GM23338 (cell line): Measurements from ENCODE around the gene RAD51B. TPM values are rescaled to one million over a fixed set of nuclear protein-coding genes. Genes with fewer than 3 reads are reported as not detected.

Experiments used
- ATAC-seq: fragments of 200-7000 bp; cut with Tn5 transposase; 3 replicates; pipeline ENCODE4 v1.9.1; 2020
- DNase-seq: peaks from one replicate; pipeline ENCODE4 v3.0.0-alpha.2; 2015; ENCODE audit warnings: low spot score
- H2AFZ ChIP-seq: fragments of 200-600 bp; sonication (generic); 2 replicates; pipeline ENCODE4 v1.8.0; 2016; ENCODE audit warnings: antibody characterized with exemption, mild to moderate bottlenecking, moderate library complexity
- H3F3A ChIP-seq: fragments of 200-600 bp; sonication (generic); replicated peaks from 2 replicates; pipeline ENCODE4 v1.8.0; 2017; ENCODE audit warnings: antibody characterized with exemption, mixed run types, low read depth
- H3K27ac ChIP-seq: fragments of 200-600 bp; sonication (generic); 2 replicates; pipeline ENCODE4 v1.6.1; 2016; ENCODE audit warnings: low read depth
- H3K27me3 ChIP-seq: fragments of 200-600 bp; sonication (generic); 2 replicates; pipeline ENCODE4 v1.8.0; 2016; ENCODE audit warnings: mild to moderate bottlenecking, mixed run types, moderate library complexity; ENCODE audit not compliant: insufficient read depth
- H3K36me3 ChIP-seq: fragments of 200-600 bp; sonication (generic); 2 replicates; pipeline ENCODE4 v1.8.0; 2016; ENCODE audit warnings: mild to moderate bottlenecking; ENCODE audit not compliant: insufficient read depth
- H3K4me1 ChIP-seq: fragments of 200-600 bp; sonication (generic); 2 replicates; pipeline ENCODE4 v1.8.0; 2016; ENCODE audit warnings: mild to moderate bottlenecking, moderate library complexity; ENCODE audit not compliant: insufficient read depth
- H3K4me2 ChIP-seq: fragments of 200-600 bp; sonication (generic); 2 replicates; pipeline ENCODE4 v1.7.1; 2017; ENCODE audit warnings: mixed run types
- H3K4me3 ChIP-seq: fragments of 200-600 bp; sonication (generic); 2 replicates; pipeline ENCODE4 v1.6.1; 2016; ENCODE audit warnings: mixed run types
- H3K79me2 ChIP-seq: fragments of 200-600 bp; sonication (generic); replicated peaks from 2 replicates; pipeline ENCODE4 v1.8.0; 2017; ENCODE audit warnings: mild to moderate bottlenecking; ENCODE audit not compliant: insufficient read depth
- H3K9me2 ChIP-seq: fragments of 200-600 bp; sonication (generic); 2 replicates; pipeline ENCODE4 v1.8.0; 2017; ENCODE audit not compliant: insufficient read depth
- H4K20me1 ChIP-seq: fragments of 200-600 bp; sonication (generic); replicated peaks from 2 replicates; pipeline ENCODE4 v1.8.0; 2017; ENCODE audit warnings: mild to moderate bottlenecking; ENCODE audit not compliant: insufficient read depth
- H3K27ac Mint-ChIP-seq: 2 replicates; pipeline ENCODE4 v1.8.0; 2020; ENCODE audit warnings: inconsistent platforms, mild to moderate bottlenecking, moderate library complexity, mixed read lengths
- H3K27me3 Mint-ChIP-seq: 3 replicates; pipeline ENCODE4 v1.8.0; 2022; ENCODE audit warnings: low read depth, mild to moderate bottlenecking, moderate library complexity, mixed read lengths, inconsistent platforms; ENCODE audit not compliant: insufficient read depth, poor library complexity
- H3K36me3 Mint-ChIP-seq: 3 replicates; pipeline ENCODE4 v1.8.0; 2021; ENCODE audit warnings: low read depth, mild to moderate bottlenecking, inconsistent platforms, moderate library complexity, mixed read lengths
- H3K4me1 Mint-ChIP-seq: 3 replicates; pipeline ENCODE4 v1.8.0; 2020; ENCODE audit warnings: mild to moderate bottlenecking, inconsistent platforms, mixed read lengths
- H3K4me3 Mint-ChIP-seq: 3 replicates; pipeline ENCODE4 v1.8.0; 2021; ENCODE audit warnings: moderate library complexity, mild to moderate bottlenecking, inconsistent platforms, mixed read lengths
- H3K9me3 Mint-ChIP-seq: 3 replicates; pipeline ENCODE4 v1.8.0; 2020; ENCODE audit warnings: moderate library complexity, mild to moderate bottlenecking, inconsistent platforms, mixed read lengths
- CREB1 ChIP-seq: fragments of 250-450 bp; sonication (Bioruptor Pico); IDR thresholded peaks from 2 replicates; pipeline ENCODE4 v1.5.0; 2020; ENCODE audit warnings: low read depth, mild to moderate bottlenecking, moderate library complexity
- CTCF ChIP-seq, 2 experiments: fragments of 200-600 bp in 1 of 2; sonication (generic) in 1 of 2; conservative IDR thresholded peaks; 2 replicates each; pipeline versions ENCODE4 v1.5.1 to v1.6.1; 2016 to 2017; ENCODE audit warnings: antibody characterized with exemption in 2 of 2, low read depth in 2 of 2, mild to moderate bottlenecking in 2 of 2, moderate library complexity in 1 of 2
- ETS1 ChIP-seq: IDR thresholded peaks from 2 replicates; pipeline ENCODE4 v1.6.1; 2016; ENCODE audit warnings: antibody characterized with exemption
- EZH2 ChIP-seq: fragments of 200-600 bp; sonication (generic); IDR thresholded peaks from one replicate; pipeline ENCODE4 v1.8.0; 2017; ENCODE audit warnings: antibody characterized with exemption, mild to moderate bottlenecking, low read depth; ENCODE audit not compliant: unreplicated experiment
- EZH2phosphoT487 ChIP-seq: fragments of 200-600 bp; sonication (generic); IDR thresholded peaks from one replicate; pipeline ENCODE4 v1.8.1; 2018; ENCODE audit warnings: antibody characterized with exemption; ENCODE audit not compliant: unreplicated experiment
- JUNB ChIP-seq: IDR thresholded peaks from one replicate; pipeline ENCODE4 v1.6.1; 2016; ENCODE audit warnings: antibody characterized with exemption; ENCODE audit not compliant: unreplicated experiment
- NANOG ChIP-seq: IDR thresholded peaks from 2 replicates; pipeline ENCODE4 v1.6.1; 2016; ENCODE audit warnings: antibody characterized with exemption, borderline replicate concordance
- POLR2AphosphoS5 ChIP-seq: IDR thresholded peaks from 2 replicates; pipeline ENCODE4 v1.6.1; 2016; ENCODE audit warnings: antibody characterized with exemption, low read depth
- REST ChIP-seq: IDR thresholded peaks from one replicate; pipeline ENCODE4 v1.6.1; 2018; ENCODE audit warnings: antibody characterized with exemption; ENCODE audit not compliant: unreplicated experiment
- STAT1 ChIP-seq: IDR thresholded peaks from one replicate; pipeline ENCODE4 v1.6.1; 2016; ENCODE audit warnings: antibody characterized with exemption; ENCODE audit not compliant: unreplicated experiment
- ZNF114 ChIP-seq: fragments of 250-450 bp; sonication (Bioruptor Pico); IDR thresholded peaks from 2 replicates; pipeline ENCODE4 v1.5.0; 2020; ENCODE audit warnings: mild to moderate bottlenecking, moderate library complexity
- ZNF331 ChIP-seq: fragments of 250-450 bp; sonication (Bioruptor Pico); IDR thresholded peaks from 2 replicates; pipeline ENCODE4 v1.5.0; 2020; ENCODE audit warnings: low read depth, mild to moderate bottlenecking, moderate library complexity
- ZNF462 ChIP-seq: fragments of 250-450 bp; sonication (Bioruptor Pico); IDR thresholded peaks from 2 replicates; pipeline ENCODE4 v1.5.0; 2020; ENCODE audit warnings: mild to moderate bottlenecking, moderate library complexity
- polyA plus RNA-seq: library from polyadenylated mRNA; unstranded; fragments of >200 nt; fragmentation: Nextera tagmentation; extraction: Ambion mirVana; gene quantifications from 2 replicates; pipeline ENCODE4 v1.2.1, GENCODE V29; 2016
- total RNA-seq: library from RNA; depleted of rRNA; stranded (reverse); fragments of >200 nt; shearing (Covaris generic); gene quantifications from 2 replicates; pipeline ENCODE4 v1.2.3, GENCODE V29; 2014

Gene RAD51B
- total and polyA plus RNA-seq, 2 experiments from 2014 or later, result 15.7 to 29.1 TPM

GRCh38 chr14:68390741-68391140, 571.2 kb downstream of the RAD51B start:
- no peaks in the 10 kb centered on the region for H3K36me3 Mint-ChIP-seq
- no peak overlapping the region for H2AFZ ChIP-seq
- peaks cover 6% of the 10 kb centered on the region; the same call in 1 of the 2 replicates for H3K9me2 ChIP-seq
- no peaks in the 10 kb centered on the region for H3K79me2 ChIP-seq
- H3K4me1 ChIP-seq, result peaks cover 24% of the 10 kb centered on the region
- DNase-seq, result no peak
- H3K27me3 Mint-ChIP-seq, result no peaks in the 10 kb centered on the region
- TF ChIP-seq ZNF114 (no peak), ETS1 (no peak), JUNB (no peak), EZH2 (no peak), REST (no peak), NANOG (no peak), CREB1 (CRISPR knock-in tag) (no peak), ZNF462 (CRISPR knock-in tag) (no peak), STAT1 (no peak), CTCF (conservative IDR thresholded peaks at IDR 0.05; ENCODE audit: low read depth in 2 of 2) (no peak), EZH2phosphoT487 (no peak), POLR2AphosphoS5 (no peak), ZNF331 (CRISPR knock-in tag) (no peak)
- no peaks in the 10 kb centered on the region for H3K36me3 ChIP-seq
- H3K27ac ChIP-seq, result no peak overlapping the region
- ATAC-seq, result no peak
- H3K4me3 ChIP-seq, result no peak overlapping the region
- H3K9me3 Mint-ChIP-seq, result no peaks in the 10 kb centered on the region
- H3F3A ChIP-seq, result 0 out of 2 replicates have a peak, but pooled peaks cover 6% of the 10 kb centered on the region
- no peaks in the 10 kb centered on the region for H4K20me1 ChIP-seq
- no peak overlapping the region for H3K4me2 ChIP-seq
- no peak overlapping the region for H3K27ac Mint-ChIP-seq
- no peaks in the 10 kb centered on the region for H3K27me3 ChIP-seq
- H3K4me3 Mint-ChIP-seq, result no peak overlapping the region
- H3K4me1 Mint-ChIP-seq, result peaks cover 42% of the 10 kb centered on the region
